ENCODE results near the gene SLC9A9.

- no peak for TF ChIP-seq CTCF (IDR thresholded peaks at IDR 0.05; ENCODE audit: poor library complexity)
- TF ChIP-seq EZH2 (IDR thresholded peaks at IDR 0.05; ENCODE audit: borderline replicate concordance): no peak
- no peak for TF ChIP-seq EZH2phosphoT487 (IDR thresholded peaks at IDR 0.05; ENCODE audit: low read depth, severe bottlenecking, unreplicated experiment)
Measured at GRCh38 chr3:143634991-143635390, 213.3 kb downstream of the SLC9A9 start.
